ENCODE measurements around the gene IFI35. TPM values are rescaled to one million over a fixed set of nuclear protein-coding genes. Genes with fewer than 3 reads are reported as not detected.

The IFI35 gene
- total RNA-seq, 1 donor from 2014 or later: 45.2 TPM

DNA sequence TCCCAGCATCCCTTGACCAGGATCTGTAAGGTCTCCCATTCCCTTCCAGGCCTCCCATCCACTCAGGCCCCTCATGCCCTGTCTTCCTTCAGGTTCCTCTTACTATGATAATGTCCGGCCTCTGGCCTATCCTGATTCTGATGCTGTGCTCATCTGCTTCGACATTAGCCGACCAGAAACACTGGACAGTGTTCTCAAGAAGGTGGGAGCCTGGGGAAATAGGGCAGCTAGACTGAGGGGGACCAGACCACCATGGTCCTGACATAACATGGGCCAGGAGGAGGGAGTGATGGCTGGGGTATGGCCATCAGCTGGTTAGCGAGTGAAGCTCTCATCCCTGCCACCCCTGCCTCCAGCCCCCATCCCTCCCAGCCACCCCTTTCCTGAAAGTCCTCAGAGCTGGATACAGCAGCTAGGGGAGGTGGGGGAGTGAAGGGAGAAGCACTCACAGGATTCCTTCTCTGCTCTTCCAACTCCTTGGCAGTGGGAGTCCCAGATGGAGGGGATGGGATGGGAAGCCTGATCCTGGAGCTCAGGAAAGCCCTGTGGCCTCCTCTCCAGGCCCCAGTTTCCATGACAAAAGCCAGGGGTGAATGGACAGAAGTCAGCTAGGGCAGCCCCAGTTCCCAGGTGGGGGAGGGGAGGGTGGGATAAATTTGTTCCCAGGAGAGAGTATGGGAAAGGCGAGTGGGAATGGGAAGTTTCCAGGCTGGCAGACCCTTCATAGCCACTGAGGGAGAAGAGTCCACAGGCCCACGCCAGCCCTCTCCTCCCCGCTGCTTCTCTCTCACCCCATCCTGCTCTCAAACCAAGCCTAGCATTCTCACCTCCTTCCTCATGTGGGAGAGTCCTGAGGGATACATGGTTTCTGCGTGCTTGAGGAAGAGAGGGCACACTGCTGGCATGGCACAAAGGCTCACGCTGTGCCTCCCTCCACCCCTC is 20.8 kb downstream of the IFI35 start:
- Histone ChIP-seq H3K9me3 (no peaks in the 10 kb centered on the region), H3K27me3 (no peaks in the 10 kb centered on the region), H3K4me1 (peaks cover 0 to 8% of the 10 kb centered on the region in 2 donors), H3K36me3 (no peaks in the 10 kb centered on the region), H3K27ac (no peak overlapping the region), H3K4me3 (no peak overlapping the region)
- DNase-seq (ENCODE audit: low spot score in 2 of 2): no peak
- TF ChIP-seq, protein P1, sequence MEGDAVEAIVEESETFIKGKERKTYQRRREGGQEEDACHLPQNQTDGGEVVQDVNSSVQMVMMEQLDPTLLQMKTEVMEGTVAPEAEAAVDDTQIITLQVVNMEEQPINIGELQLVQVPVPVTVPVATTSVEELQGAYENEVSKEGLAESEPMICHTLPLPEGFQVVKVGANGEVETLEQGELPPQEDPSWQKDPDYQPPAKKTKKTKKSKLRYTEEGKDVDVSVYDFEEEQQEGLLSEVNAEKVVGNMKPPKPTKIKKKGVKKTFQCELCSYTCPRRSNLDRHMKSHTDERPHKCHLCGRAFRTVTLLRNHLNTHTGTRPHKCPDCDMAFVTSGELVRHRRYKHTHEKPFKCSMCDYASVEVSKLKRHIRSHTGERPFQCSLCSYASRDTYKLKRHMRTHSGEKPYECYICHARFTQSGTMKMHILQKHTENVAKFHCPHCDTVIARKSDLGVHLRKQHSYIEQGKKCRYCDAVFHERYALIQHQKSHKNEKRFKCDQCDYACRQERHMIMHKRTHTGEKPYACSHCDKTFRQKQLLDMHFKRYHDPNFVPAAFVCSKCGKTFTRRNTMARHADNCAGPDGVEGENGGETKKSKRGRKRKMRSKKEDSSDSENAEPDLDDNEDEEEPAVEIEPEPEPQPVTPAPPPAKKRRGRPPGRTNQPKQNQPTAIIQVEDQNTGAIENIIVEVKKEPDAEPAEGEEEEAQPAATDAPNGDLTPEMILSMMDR (IDR thresholded peaks at IDR 0.05): no peak
- intact Hi-C loops (cut with DNase I): loop anchor here (10.0 kb wide), 1 partner anchor 457 kb away; the partner anchor contains the start of gene DHX8

- no peak for DNase-seq (ENCODE audit: low spot score in 2 of 2)
- Histone ChIP-seq H3K4me1 (peaks cover 0 to 4% of the 10 kb centered on the region in 2 donors), H3K36me3 (no peaks in the 10 kb centered on the region), H3K9me3 (no peaks in the 10 kb centered on the region), H3K27ac (no peak overlapping the region), H3K4me3 (no peak overlapping the region), H3K27me3 (no peaks in the 10 kb centered on the region)
- TF ChIP-seq, protein P1 (IDR thresholded peaks at IDR 0.05): no peak
- intact Hi-C loops (cut with DNase I): loop anchor here (10.0 kb wide), 1 partner anchor 456 kb away; the partner anchor contains the start of gene DHX8
Measured at GRCh38 chr17:43028221-43028861, 21.8 kb downstream of the IFI35 start.

DNA sequence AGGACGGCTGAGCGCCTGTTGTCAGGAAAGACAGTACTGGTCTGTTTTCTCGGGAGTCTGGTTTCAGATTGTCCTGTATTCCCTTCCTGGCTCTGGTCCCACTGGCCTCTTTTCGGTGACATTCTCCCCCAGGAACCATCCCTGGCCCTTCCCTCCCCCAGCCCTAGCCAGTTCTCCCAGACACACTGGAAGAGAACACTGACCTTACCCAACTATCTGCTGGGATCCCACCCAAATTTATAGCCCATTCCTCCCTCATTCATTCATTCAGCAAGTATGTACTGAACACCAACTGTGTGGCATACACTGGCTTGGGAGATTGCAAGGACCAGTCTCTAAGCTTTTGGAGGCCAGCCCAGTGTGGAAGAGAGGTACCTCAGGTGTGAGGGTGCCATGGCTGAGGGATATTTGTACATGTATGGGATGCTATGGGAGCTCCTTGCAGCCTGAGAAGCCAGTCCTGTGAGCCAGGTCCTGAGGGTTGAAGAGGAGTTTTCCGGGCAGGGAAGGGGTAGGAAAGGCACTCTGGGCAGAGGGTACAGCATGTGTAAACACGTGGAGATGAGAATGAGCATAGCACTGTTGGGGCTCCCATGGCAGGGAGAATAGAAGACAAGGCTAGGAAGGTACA is 23.7 kb downstream of the IFI35 start:
- Histone ChIP-seq H3K27me3 (no peaks in the 10 kb centered on the region), H3K9me3 (no peaks in the 10 kb centered on the region), H3K27ac (no peak overlapping the region), H3K36me3 (no peaks in the 10 kb centered on the region), H3K4me3 (no peak overlapping the region), H3K4me1 (peaks cover 0 to 3% of the 10 kb centered on the region in 2 donors)
- TF ChIP-seq, protein P1 (IDR thresholded peaks at IDR 0.05): no peak
- intact Hi-C loops (cut with DNase I): no loop called here
- no peak for DNase-seq (ENCODE audit: low spot score in 2 of 2)

- Histone ChIP-seq H3K4me3 (no peak overlapping the region), H3K4me1 (no peaks in the 10 kb centered on the region), H3K36me3 (no peaks in the 10 kb centered on the region), H3K9me3 (no peaks in the 10 kb centered on the region), H3K27me3 (no peaks in the 10 kb centered on the region), H3K27ac (no peak overlapping the region)
- no peak for DNase-seq (ENCODE audit: low spot score in 2 of 2)
- TF ChIP-seq, protein P1 (IDR thresholded peaks at IDR 0.05): no peak
- intact Hi-C loops (cut with DNase I): no loop called here
Measured at GRCh38 chr17:43031666-43032065, 25.1 kb downstream of the IFI35 start.

DNA sequence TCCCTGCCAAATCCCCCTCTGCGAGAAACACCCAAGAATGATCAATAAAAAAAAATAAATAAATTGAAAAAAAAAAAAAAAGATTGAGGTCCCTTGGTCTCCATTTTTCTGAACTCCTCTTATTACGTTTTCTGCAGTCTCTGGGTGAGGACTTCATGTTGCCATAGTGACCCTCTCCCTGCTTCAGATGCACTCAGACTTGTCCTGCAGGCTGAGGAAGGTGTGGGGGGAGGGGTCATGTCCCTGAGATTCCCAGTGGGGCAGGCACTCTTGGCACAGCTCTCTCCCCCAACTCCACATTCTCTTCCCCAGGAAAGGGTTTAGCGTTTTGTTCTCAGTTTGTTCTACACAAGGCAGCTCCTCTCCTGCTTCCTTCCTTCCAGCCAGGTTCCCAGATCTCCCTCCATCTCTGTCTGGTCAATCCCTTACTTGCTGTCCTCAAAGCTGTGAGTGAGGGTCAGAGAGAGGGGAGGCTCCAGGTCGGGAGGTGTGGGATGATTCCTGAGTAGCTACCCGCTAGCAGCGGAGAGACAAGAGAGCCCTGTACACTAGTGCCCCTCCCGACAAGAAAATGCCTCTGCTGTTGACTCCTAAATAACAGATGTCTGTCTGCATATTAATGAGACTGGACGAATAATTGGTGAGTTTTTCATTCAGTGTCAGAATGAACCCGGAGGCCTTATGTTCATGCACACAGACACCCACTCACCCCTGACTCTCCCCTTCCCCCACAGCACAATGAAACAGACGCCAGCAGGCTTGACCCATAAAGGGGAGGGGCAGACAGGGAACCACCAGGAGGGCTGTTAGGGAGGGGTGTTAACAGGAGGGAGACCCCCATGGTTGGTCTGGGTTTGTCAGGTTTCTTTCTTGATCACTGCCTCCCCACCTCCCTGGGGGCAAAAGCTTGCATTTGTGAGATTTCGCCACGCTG is 27.6 kb downstream of the IFI35 start:
- intact Hi-C loops (cut with DNase I): no loop called here
- H3K27ac ChIP-seq: no peak overlapping the region
- DNase-seq (ENCODE audit: low spot score in 2 of 2): no peak
- TF ChIP-seq, protein P1 (IDR thresholded peaks at IDR 0.05): no peak
- H3K4me1 ChIP-seq: no peaks in the 10 kb centered on the region
- H3K9me3 ChIP-seq: no peaks in the 10 kb centered on the region
- H3K36me3 ChIP-seq: no peaks in the 10 kb centered on the region
- H3K4me3 ChIP-seq: no peak overlapping the region
- H3K27me3 ChIP-seq: no peaks in the 10 kb centered on the region

Data from ascending aorta (tissue), 2 donors.